NCI-H146 treated with DMSO at 0.1 percent for 48 hours (cell line): ENCODE results near the gene ADGRA1.
"Not testable (repeated sequence)": the region's sequence is repeated elsewhere in the genome, so short reads cannot be mapped to it uniquely, and the experiment has no call there.

Experiments
- DNase-seq: peaks from one replicate; lab custom pipeline; 2025; ENCODE audit not compliant: unreplicated experiment; lab: John Stamatoyannopoulos, UW

ADGRA1 gene

GRCh38 chr10:133087679-133088178, at the start of gene ADGRA1:
Gene ADGRA1, plus strand, starts transcription at chr10:133087924. Its CDS starts 986 bp downstream, at chr10:133088910.
- no peak for DNase-seq

- DNase-seq, result no peak
Observed at GRCh38 chr10:133038036-133038823, 49.5 kb upstream of the ADGRA1 start.

GRCh38 chr10:133039107-133039802, 48.5 kb upstream of the ADGRA1 start:
- no peak for DNase-seq

GRCh38 chr10:133039803-133040165, 47.9 kb upstream of the ADGRA1 start:
- no peak for DNase-seq

- DNase-seq, result no peak
Observed at GRCh38 chr10:133040198-133040597, 47.5 kb upstream of the ADGRA1 start.

- DNase-seq, result no peak
Observed at GRCh38 chr10:133041101-133041500, 46.6 kb upstream of the ADGRA1 start.

GRCh38 chr10:133042061-133042460, 45.7 kb upstream of the ADGRA1 start:
- no peak for DNase-seq

GRCh38 chr10:133042816-133043215, 44.9 kb upstream of the ADGRA1 start:
- no peak for DNase-seq

GRCh38 chr10:133043541-133044225, 44.0 kb upstream of the ADGRA1 start:
- DNase-seq, result no peak

- DNase-seq, result no peak
Observed at GRCh38 chr10:133044401-133044811, 43.3 kb upstream of the ADGRA1 start.

GRCh38 chr10:133045556-133046389, 42.0 kb upstream of the ADGRA1 start:
- no peak for DNase-seq

- no peak for DNase-seq
Observed at GRCh38 chr10:133046390-133046765, 41.3 kb upstream of the ADGRA1 start.

GRCh38 chr10:133047526-133048123, 40.1 kb upstream of the ADGRA1 start:
- DNase-seq, result no peak

GRCh38 chr10:133048266-133048665, 39.5 kb upstream of the ADGRA1 start:
- no peak for DNase-seq

GRCh38 chr10:133048926-133049325, 38.8 kb upstream of the ADGRA1 start:
- DNase-seq, result no peak

GRCh38 chr10:133049639-133050038, 38.1 kb upstream of the ADGRA1 start:
- DNase-seq, result no peak

GRCh38 chr10:133050371-133050770, 37.4 kb upstream of the ADGRA1 start:
- DNase-seq, result no peak

GRCh38 chr10:133052076-133052475, 35.6 kb upstream of the ADGRA1 start:
- DNase-seq, result no peak

GRCh38 chr10:133053527-133054133, 34.1 kb upstream of the ADGRA1 start:
- not testable (repeated sequence) for DNase-seq

GRCh38 chr10:133055470-133055869, 32.3 kb upstream of the ADGRA1 start:
- no peak for DNase-seq
